Muscle layer of colon (tissue), 2 donors: Measurements from ENCODE around the gene FOSL1.

Experiments used
- H3K27ac ChIP-seq: one replicate; pipeline ENCODE4 v1.7.0; 2013; ENCODE audit warnings: low read depth, mild to moderate bottlenecking, low read length, moderate library complexity
- H3K27me3 ChIP-seq, 2 donors: one replicate each; pipeline ENCODE4 v1.7.0; 2013; ENCODE audit warnings: low read length in 2 of 2, mild to moderate bottlenecking in 2 of 2; ENCODE audit not compliant: insufficient read depth in 2 of 2, control insufficient read depth in 1 of 2
- H3K36me3 ChIP-seq: one replicate; pipeline ENCODE4 v1.7.0; 2013; ENCODE audit warnings: mild to moderate bottlenecking, low read length; ENCODE audit not compliant: insufficient read depth
- H3K4me1 ChIP-seq: one replicate; pipeline ENCODE4 v1.7.0; 2013; ENCODE audit warnings: mild to moderate bottlenecking, low read length; ENCODE audit not compliant: insufficient read depth
- H3K4me3 ChIP-seq, 2 donors: one replicate each; pipeline ENCODE4 v1.7.0; 2013; ENCODE audit warnings: low read length in 2 of 2, low read depth in 1 of 2, mild to moderate bottlenecking in 1 of 2, moderate library complexity in 1 of 2
- H3K9ac ChIP-seq: one replicate; pipeline ENCODE4 v1.7.0; 2013; ENCODE audit warnings: low read length
- H3K9me3 ChIP-seq: one replicate; pipeline ENCODE4 v1.7.0; 2013; ENCODE audit warnings: mild to moderate bottlenecking, low read length
- donor health status: abdominal sarcoma.
- donor health status: Adenocarcinoma of cecum.

Gene FOSL1

GRCh38 chr11:65871811-65872548, 28.2 kb downstream of the FOSL1 start:
- Histone ChIP-seq H3K9ac (peak overlapping the region; percentile 76), H3K9me3 (no peaks in the 10 kb centered on the region), H3K36me3 (peaks cover 37% of the 10 kb centered on the region), H3K27me3 (no peaks in the 10 kb centered on the region), H3K4me3 (peak overlapping the region; percentile 59 to 63), H3K4me1 (peaks cover 31% of the 10 kb centered on the region), H3K27ac (peak overlapping the region; percentile 79)

GRCh38 chr11:65870706-65871681, 29.2 kb downstream of the FOSL1 start:
- no peaks in the 10 kb centered on the region for H3K9me3 ChIP-seq
- H3K4me3 ChIP-seq, result peak overlapping the region; percentile 59 to 63
- H3K27me3 ChIP-seq, result no peaks in the 10 kb centered on the region
- H3K36me3 ChIP-seq, result peaks cover 46% of the 10 kb centered on the region
- peak overlapping the region; percentile 76 for H3K9ac ChIP-seq
- peaks cover 31% of the 10 kb centered on the region for H3K4me1 ChIP-seq
- peak overlapping the region; percentile 79 for H3K27ac ChIP-seq

GRCh38 chr11:65870307-65870658, 29.9 kb downstream of the FOSL1 start:
- Histone ChIP-seq H3K36me3 (peaks cover 53% of the 10 kb centered on the region), H3K9ac (peak overlapping the region; percentile 76), H3K4me1 (peaks cover 31% of the 10 kb centered on the region), H3K9me3 (no peaks in the 10 kb centered on the region), H3K4me3 (no peak overlapping the region), H3K27ac (peak overlapping the region; percentile 9), H3K27me3 (no peaks in the 10 kb centered on the region)

- peak overlapping the region; percentile 9 for H3K27ac ChIP-seq
- peaks cover 31% of the 10 kb centered on the region for H3K4me1 ChIP-seq
- H3K4me3 ChIP-seq, result no peak overlapping the region
- no peak overlapping the region for H3K9ac ChIP-seq
- H3K27me3 ChIP-seq, result no peaks in the 10 kb centered on the region
- H3K9me3 ChIP-seq, result no peaks in the 10 kb centered on the region
- peaks cover 58% of the 10 kb centered on the region for H3K36me3 ChIP-seq
Observed at GRCh38 chr11:65869643-65870306, 30.4 kb downstream of the FOSL1 start.

GRCh38 chr11:65868907-65869306, 31.3 kb downstream of the FOSL1 start:
- Histone ChIP-seq H3K4me3 (no peak overlapping the region), H3K9me3 (no peaks in the 10 kb centered on the region), H3K27ac (no peak overlapping the region), H3K4me1 (peaks cover 34% of the 10 kb centered on the region), H3K27me3 (no peaks in the 10 kb centered on the region), H3K9ac (no peak overlapping the region), H3K36me3 (peaks cover 67% of the 10 kb centered on the region)

- Histone ChIP-seq H3K9me3 (no peaks in the 10 kb centered on the region), H3K27me3 (no peaks in the 10 kb centered on the region), H3K9ac (no peak overlapping the region), H3K36me3 (peaks cover 74% of the 10 kb centered on the region), H3K27ac (peak overlapping the region; percentile 32), H3K4me3 (no peak overlapping the region), H3K4me1 (peaks cover 39% of the 10 kb centered on the region)
Observed at GRCh38 chr11:65868076-65868667, 32.0 kb downstream of the FOSL1 start.

- Histone ChIP-seq H3K9ac (no peak overlapping the region), H3K36me3 (peaks cover 81% of the 10 kb centered on the region)
Observed at GRCh38 chr11:65867284-65868071, 32.7 kb downstream of the FOSL1 start.

GRCh38 chr11:65866509-65867283, 33.5 kb downstream of the FOSL1 start:
- H3K27ac ChIP-seq, result no peak overlapping the region
- peaks cover 89% of the 10 kb centered on the region for H3K36me3 ChIP-seq
- H3K4me3 ChIP-seq, result no peak overlapping the region
- peaks cover 49% of the 10 kb centered on the region for H3K4me1 ChIP-seq
- no peak overlapping the region for H3K9ac ChIP-seq
- H3K27me3 ChIP-seq, result no peaks in the 10 kb centered on the region
- H3K9me3 ChIP-seq, result no peaks in the 10 kb centered on the region

More at GRCh38 chr11:65867284-65868071, 32.7 kb downstream of the FOSL1 start:
- Histone ChIP-seq H3K4me1 (peaks cover 45% of the 10 kb centered on the region), H3K9me3 (no peaks in the 10 kb centered on the region), H3K27ac (peak overlapping the region; percentile 32), H3K4me3 (no peak overlapping the region), H3K27me3 (no peaks in the 10 kb centered on the region)

- H3K4me3 ChIP-seq, result no peak overlapping the region
- H3K27me3 ChIP-seq, result no peaks in the 10 kb centered on the region
- H3K4me1 ChIP-seq, result peaks cover 47% of the 10 kb centered on the region
- H3K9me3 ChIP-seq, result no peaks in the 10 kb centered on the region
- peaks cover 84% of the 10 kb centered on the region for H3K36me3 ChIP-seq
- no peak overlapping the region for H3K27ac ChIP-seq
- no peak overlapping the region for H3K9ac ChIP-seq
Observed at GRCh38 chr11:65865550-65866172, 34.5 kb downstream of the FOSL1 start.
